SK-N-MC (cell line): ENCODE results near the gene GNAQ.

Experiments used
- DNase-seq: peaks from one replicate; pipeline ENCODE4 v3.0.0-alpha.2; 2011; ENCODE audit warnings: low read depth, low spot score
- H3K27ac ChIP-seq: fragments of 200-600 bp; sonication (generic); 2 replicates; pipeline ENCODE4 v1.5.1; 2016; ENCODE audit warnings: mixed run types
- H3K36me3 ChIP-seq: fragments of 200-600 bp; sonication (generic); 2 replicates; pipeline ENCODE4 v1.6.1; 2017; ENCODE audit warnings: antibody characterized with exemption, low read length, mixed read lengths; ENCODE audit not compliant: insufficient read depth
- H3K4me3 ChIP-seq: fragments of 200-600 bp; sonication (generic); 2 replicates; pipeline ENCODE4 v1.5.1; 2016
- H3K9ac ChIP-seq: fragments of 200-600 bp; sonication (generic); 2 replicates; pipeline ENCODE4 v1.8.0; 2017; ENCODE audit warnings: mixed run types, mixed read lengths; ENCODE audit not compliant: insufficient read length
- H3K9me3 ChIP-seq: fragments of 200-600 bp; sonication (generic); 2 replicates; pipeline ENCODE4 v1.6.1; 2017; ENCODE audit warnings: low read depth, mild to moderate bottlenecking, antibody characterized with exemption, low read length, moderate library complexity, mixed read lengths
- EZH2 ChIP-seq: fragments of 200-600 bp; sonication (generic); IDR thresholded peaks from one replicate; pipeline ENCODE4 v1.6.1; 2017; ENCODE audit warnings: antibody characterized with exemption
- FOXP2 ChIP-seq: optimal IDR thresholded peaks from 2 replicates; pipeline ENCODE3; 2011; ENCODE audit warnings: mild to moderate bottlenecking, moderate library complexity; ENCODE audit not compliant: insufficient read depth; ENCODE audit errors: extremely low read length, control extremely low read depth
- POLR2AphosphoS5 ChIP-seq: IDR thresholded peaks from 2 replicates; pipeline ENCODE4 v1.6.1; 2012; ENCODE audit warnings: mild to moderate bottlenecking, low read depth, low read length, borderline replicate concordance

The GNAQ gene

DNA sequence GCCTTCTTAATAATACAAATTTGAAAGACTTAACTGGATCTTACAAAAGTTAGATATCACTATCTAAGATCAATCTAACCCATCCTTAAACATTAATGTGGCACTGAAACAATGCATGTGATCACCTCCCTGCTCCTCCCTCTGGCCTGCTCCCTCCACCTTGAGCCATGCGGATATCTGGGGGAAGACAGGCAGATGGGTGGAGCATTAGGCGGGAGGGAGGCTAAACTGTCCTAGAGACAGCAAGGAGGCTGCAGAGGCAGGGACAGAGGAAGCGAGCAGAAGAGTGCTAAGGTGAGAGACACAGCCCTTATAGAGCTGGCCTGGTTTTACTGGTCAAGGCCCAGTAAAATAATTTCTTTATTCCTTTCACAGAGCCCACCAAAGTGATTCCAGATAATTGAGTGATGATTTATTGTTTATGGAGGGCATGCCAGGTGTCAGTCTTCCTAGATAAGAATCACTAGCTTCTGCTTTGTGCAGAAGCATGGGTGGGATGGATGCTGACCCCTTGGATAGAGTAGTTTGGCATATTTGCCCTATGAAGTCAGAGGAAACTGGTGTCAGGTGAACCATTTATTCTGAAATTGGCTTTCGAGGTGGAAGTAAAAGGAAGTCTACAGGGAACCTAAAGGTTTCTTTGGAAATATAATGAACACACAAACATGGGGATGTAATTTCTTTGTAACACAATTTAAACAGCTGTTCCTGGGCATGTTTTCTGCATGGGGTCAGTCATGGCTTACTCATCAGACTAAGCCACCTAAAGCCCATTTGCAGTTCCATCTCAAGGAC lies 188.3 kb downstream of the GNAQ start:
- Histone ChIP-seq H3K36me3 (no peaks in the 10 kb centered on the region), H3K9ac (no peak overlapping the region), H3K4me3 (no peak overlapping the region), H3K9me3 (no peaks in the 10 kb centered on the region), H3K27ac (no peak overlapping the region)
- TF ChIP-seq POLR2AphosphoS5 (no peak), EZH2 (no peak), FOXP2 (no peak)
- no peak for DNase-seq

DNA sequence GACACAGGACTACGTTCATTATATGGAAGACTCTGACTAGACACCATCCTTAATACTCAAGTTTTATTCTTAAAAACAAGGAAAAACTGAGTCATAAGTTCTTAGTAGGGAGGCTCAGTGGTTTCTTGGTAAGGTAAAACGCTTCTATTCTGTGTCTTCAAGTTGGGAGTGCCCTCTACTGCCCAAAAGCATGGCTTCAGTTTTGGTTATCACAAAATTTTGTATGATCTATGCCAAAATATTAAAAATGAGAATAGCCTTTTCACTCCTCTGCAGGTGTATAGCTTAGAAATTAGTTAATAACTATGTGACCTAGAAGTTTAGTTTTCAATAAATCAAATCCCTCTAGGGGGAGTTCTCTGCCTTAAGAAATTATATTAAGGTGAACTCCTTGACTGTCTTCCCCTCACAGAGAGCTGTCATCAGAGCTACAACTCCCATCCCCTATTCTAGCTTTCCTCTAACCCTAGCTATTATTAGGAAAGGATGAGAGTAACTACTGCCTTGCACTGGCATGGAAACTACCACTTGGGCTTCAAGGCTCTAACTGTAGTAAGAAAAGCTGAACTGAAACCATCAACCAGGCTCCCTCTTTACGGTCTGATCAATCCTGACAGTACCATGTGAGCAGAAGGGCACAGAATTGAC lies 189.7 kb downstream of the GNAQ start:
- H3K9me3 ChIP-seq, result no peaks in the 10 kb centered on the region
- H3K27ac ChIP-seq, result no peak overlapping the region
- no peak overlapping the region for H3K4me3 ChIP-seq
- TF ChIP-seq POLR2AphosphoS5 (no peak), FOXP2 (no peak), EZH2 (no peak)
- no peak for DNase-seq
- no peaks in the 10 kb centered on the region for H3K36me3 ChIP-seq
- H3K9ac ChIP-seq, result no peak overlapping the region

- H3K4me3 ChIP-seq, result peak overlapping the region; percentile 34
- H3K27ac ChIP-seq, result peak overlapping the region; percentile 40; the same call in 1 of the 2 replicates
- no peaks in the 10 kb centered on the region for H3K9me3 ChIP-seq
- no peak for TF ChIP-seq EZH2
- TF ChIP-seq FOXP2, result no peak
- TF ChIP-seq POLR2AphosphoS5, result no peak
- no peaks in the 10 kb centered on the region for H3K36me3 ChIP-seq
- peak; percentile 85 for DNase-seq
- H3K9ac ChIP-seq, result no peak overlapping the region
These were observed 192.0 kb downstream of the GNAQ start for GRCh38 chr9:77839459-77840140.

- Histone ChIP-seq H3K9ac (no peak overlapping the region), H3K9me3 (no peaks in the 10 kb centered on the region), H3K27ac (0 out of 2 replicates have a peak overlapping the region, but pooled peaks have one; percentile 40), H3K36me3 (no peaks in the 10 kb centered on the region), H3K4me3 (no peak overlapping the region)
- DNase-seq, result no peak
- TF ChIP-seq FOXP2, result no peak
- TF ChIP-seq POLR2AphosphoS5, result no peak
- TF ChIP-seq EZH2, result no peak
These were observed 192.6 kb downstream of the GNAQ start for GRCh38 chr9:77838986-77839385.

GRCh38 chr9:77834898-77835488 lies 196.6 kb downstream of the GNAQ start:
- H3K27ac ChIP-seq, result peak overlapping the region; percentile 53; the same call in 1 of the 2 replicates

DNA sequence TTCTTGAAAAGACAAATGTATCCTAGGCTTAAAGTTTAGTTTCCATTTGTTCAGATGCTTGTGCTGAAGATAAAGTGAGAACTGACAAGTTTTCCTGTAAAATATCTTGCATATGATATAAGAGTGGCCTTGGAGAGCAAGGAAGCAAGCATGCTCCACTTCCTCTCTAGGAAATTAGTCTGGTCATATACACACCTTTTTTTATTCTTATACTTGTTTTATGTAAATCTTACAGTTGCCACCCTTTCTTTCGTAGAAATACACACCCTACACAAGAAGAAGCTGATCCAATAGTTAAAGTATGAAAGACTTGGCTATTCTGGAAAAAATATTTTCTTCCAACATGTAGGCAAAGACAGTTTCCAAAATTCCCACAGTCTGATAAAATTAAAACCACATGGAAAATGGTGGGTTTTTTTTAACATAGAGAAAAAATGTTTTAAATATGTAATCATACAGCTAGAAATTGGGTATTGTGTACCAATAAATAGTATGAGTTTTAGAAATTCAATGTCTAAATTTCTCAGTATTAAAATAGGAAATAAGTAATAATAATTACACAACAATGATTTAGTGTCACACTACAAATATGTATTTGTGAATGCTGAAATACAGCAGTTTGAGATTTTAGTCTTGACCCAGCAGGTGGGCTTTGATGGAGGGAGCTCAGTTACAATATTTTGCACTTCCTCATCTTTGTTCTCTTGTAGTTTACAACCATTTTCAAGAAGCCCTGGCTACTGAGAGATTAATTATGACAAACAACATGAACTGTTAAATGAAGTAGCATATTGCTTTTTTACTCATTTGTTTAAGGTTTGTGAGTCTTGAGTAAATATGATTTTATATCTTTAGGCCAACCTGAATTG lies 197.8 kb downstream of the GNAQ start:
- no peaks in the 10 kb centered on the region for H3K36me3 ChIP-seq
- peak overlapping the region; percentile 53; the same call in 1 of the 2 replicates for H3K27ac ChIP-seq
- no peak for DNase-seq
- TF ChIP-seq POLR2AphosphoS5, result no peak
- TF ChIP-seq FOXP2, result no peak
- TF ChIP-seq EZH2, result no peak
- H3K9ac ChIP-seq, result no peak overlapping the region
- H3K9me3 ChIP-seq, result no peaks in the 10 kb centered on the region
- no peak overlapping the region for H3K4me3 ChIP-seq

More at GRCh38 chr9:77834898-77835488, 196.6 kb downstream of the GNAQ start:
- DNase-seq, result no peak
- no peak for TF ChIP-seq POLR2AphosphoS5
- TF ChIP-seq FOXP2, result no peak
- no peak for TF ChIP-seq EZH2
- no peak overlapping the region for H3K4me3 ChIP-seq
- no peaks in the 10 kb centered on the region for H3K36me3 ChIP-seq
- H3K9ac ChIP-seq, result no peak overlapping the region
- H3K9me3 ChIP-seq, result no peaks in the 10 kb centered on the region

- Histone ChIP-seq H3K27ac (no peak overlapping the region), H3K9ac (no peak overlapping the region), H3K36me3 (no peaks in the 10 kb centered on the region), H3K9me3 (no peaks in the 10 kb centered on the region), H3K4me3 (no peak overlapping the region)
- no peak for DNase-seq
- TF ChIP-seq EZH2, result no peak
- no peak for TF ChIP-seq FOXP2
- no peak for TF ChIP-seq POLR2AphosphoS5
These were observed 199.0 kb downstream of the GNAQ start for GRCh38 chr9:77832639-77833038.
